HG02884 (cell line): ENCODE data around the gene MMADHC.

Experiments
- ATAC-seq: cut with Tn5 transposase; IDR thresholded peaks from one replicate; pipeline ENCODE4 v1.9.1; 2021; ENCODE audit warnings: mild to moderate bottlenecking, moderate library complexity; ENCODE audit not compliant: unreplicated experiment

Gene MMADHC

DNA sequence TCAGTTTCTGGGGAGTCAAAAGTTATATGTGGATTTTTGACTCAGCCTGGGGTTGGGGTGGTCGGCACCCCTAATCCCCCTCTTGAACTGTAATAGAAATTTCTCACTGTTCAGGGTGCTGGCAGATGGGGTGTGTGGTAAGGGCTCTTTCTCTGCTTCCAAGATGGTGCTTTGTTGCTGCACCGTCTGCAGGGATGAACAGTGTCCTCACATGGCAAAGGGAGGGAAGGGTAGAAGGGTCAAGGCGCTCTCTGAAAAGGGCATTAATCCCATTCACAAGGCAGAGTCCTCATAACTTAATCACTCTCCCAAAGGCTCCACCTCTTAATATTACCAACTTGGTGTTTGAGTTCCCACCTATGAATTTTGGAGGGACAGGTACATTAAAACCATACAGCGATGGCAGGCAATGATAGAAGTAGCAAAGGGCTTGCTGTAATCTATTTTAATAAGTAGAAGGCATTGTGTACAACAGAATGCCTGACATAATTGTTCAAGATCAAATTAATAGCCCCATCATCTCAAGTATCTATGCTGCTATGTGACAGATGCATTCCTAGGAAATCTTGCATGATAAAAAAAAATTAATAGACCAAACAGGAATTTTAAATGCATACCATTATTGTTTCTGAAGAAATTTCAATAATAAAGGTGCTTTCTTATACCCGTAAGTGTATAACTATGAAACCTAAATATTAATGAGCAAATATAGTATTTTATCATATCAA is 28.1 kb downstream of the MMADHC start:
- ATAC-seq = no peak

DNA sequence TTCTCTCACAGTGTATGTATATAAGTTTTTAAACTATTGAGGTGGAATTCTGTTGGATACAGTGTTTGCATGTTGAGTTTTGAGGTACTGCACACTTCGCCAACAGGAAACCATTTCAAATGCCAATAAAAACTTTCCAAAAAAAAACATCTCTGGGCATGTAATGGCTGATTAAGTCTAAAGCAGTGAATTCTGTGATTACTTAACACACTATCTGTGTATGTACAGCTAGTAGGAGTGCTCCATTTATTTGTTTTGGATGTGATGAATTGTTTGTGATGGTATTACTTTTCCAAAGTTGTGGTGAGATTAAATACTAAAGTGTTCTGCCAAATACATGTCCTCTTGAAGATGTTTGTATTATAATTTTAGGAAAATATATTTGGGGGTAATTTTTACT is 31.1 kb downstream of the MMADHC start:
- ATAC-seq = no peak

DNA sequence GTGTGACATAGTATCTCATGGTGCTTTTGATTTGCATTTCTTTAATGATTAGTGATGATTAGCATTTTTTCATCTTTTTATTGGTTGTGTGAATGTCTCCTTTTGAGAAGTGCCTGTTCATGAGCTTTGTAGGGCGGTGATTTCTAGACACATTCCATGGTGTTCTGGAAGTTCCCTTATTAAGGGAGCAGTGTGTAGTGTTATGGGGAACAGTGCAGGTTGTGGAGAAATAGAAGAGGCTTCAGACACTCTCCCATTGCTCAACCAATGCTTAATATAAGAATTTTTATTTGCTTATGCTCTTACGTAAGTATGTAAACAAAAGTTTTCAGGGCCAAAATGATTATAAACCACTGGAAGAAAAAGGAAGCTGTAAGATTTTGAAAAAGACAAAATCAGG is 34.7 kb downstream of the MMADHC start:
- ATAC-seq = no peak

DNA sequence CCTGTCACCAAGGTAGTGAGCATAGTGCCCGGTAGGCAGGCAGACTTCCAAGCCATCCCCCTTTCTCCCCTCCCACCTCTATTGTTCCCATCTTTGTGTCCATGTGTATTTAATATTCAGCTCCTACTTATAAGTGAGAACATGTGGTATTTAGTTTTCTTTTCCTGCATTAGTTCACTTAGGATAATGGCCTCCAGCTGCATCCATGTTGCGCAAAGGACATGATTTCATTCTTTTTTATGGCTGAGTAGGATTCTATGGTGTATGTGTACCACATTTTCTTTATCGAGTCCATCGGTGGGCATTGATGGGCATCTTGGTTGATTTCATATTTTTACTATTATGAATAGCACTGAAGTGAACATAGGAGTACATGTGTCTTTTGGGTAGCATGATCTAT is 35.3 kb downstream of the MMADHC start:
- no peak for ATAC-seq

DNA sequence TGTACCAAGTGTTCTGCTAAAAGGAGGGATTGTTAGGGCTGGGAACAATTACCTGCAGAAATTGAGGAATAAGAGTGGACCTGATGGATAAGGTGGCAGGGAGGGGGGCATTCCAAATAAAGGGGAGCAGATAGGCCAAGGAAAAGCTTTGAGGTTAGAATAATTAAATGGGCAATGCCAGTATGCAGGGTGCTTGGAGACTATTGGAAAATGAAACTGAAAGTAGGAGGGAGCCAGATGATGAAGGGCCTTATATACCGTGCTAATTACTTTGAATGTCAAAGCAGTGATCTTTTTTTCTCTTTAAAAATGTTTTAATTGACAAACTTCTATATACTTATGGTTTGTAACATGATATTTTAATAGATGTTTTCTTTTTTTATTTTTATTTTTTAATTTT is 42.9 kb downstream of the MMADHC start:
- ATAC-seq = no peak

DNA sequence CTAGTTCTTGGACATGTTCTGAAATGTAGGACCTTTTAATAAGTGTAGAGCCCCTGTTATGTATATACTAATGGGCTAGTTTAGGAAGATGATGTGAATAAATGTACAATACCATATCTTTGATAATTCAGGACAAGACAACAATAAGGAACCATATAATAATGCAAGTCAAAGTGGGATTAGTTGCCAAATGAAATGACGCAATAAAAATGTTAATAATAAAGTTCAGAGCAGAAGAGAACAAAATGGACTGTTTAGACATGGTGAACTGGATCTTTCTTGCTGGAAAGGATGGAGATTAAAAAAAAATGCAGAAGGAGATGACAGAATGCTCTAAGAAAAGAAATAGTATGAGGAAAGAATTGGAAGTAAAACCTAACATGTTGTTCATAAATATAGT is 43.7 kb downstream of the MMADHC start:
- no peak for ATAC-seq

DNA sequence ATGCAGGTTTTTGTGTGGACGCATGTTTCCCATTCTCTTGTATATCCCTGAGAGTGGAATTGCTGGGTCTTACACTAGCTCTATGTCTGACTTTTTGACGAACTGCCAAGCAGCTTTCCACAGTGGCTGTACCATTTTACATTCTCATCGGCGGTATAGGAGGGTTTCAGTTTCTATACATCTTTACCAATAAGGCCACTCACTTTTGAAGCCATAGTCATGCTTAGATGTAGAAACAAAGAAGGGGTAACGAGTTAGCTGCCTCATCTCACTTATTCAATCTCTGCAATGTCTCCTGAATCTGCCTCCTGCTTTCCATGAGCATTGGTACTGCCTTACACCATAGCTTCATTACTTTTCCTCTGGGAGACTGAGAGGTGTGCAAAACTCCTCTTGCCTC is 47.4 kb downstream of the MMADHC start:
- no peak for ATAC-seq

DNA sequence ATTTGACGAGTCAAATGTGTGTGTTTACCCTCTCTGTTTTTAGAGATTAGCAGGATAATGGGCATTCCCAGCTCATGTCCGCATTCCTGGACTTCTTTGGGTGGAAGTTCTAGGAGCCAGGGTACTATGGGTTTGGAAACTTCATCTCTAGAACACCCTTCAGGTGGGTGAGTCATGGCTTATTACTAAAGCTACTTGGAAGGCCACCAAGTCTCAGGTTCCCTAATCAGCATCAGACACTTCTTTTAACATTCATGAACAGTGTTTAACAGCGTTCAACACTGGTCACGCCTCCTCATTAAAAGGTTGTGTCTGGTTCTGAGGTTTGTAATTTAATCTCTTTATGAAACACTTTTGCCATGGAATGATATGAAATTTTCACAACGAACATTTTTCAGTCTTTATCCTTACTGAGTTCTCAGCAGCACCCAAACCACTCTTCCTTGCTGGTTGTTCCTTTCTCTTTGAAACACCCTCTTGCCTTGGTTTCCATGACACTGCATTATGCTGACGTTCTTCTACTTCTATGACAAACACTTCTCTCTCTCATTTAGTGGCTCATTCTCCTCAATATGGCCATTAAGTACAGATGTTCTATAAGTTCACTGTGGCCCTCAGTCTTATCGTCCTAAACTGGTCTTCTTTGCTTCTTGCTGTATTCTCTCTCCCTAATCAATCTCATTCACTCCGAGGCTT is 49.3 kb downstream of the MMADHC start:
- no peak for ATAC-seq

DNA sequence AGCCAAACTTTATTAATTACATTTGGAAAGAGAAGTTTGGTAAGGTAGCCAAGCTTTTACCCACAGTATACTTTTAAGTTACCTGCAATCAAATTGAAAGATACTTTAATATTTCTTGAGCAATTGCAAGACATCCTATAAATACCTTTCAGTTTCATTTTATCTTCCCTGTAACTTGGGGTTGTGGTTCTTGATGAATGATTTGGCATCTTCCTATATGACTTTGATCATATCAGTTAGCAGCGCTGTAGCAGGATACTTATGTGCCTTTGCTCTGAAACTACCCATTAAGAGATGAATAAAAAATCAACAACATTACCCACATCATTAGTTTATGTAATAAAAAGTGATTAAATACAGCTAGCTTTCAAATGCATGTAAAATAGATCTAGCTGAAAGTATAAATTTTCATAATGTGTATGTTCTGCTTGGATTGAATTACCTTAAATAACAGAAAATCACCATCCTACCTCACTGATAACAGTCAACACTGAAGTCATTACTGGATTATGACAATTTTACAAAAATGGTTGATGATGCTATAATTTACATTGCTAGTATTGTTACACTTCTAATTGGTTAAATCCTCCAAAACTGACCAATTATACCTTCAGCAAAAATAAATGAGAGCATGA is 50.4 kb downstream of the MMADHC start:
- no peak for ATAC-seq

DNA sequence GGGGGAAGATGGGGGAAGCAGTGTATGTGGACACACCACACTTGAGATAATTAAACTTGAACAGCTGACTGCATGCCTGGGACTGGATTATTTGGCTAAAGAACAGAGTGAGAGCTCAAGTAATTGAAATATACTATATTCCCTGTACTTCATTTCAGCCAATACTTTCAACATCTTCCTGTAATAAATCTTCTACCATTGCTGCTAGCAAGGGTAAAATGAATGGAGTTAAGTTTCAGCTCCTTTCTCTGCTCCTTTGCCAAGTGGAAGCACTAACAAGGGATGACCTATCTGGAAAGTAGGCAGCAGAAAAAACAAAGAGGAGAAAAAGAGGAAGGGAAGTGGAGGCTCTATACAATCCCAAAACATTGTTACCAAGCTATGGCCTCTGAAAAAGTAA is 50.9 kb downstream of the MMADHC start:
- ATAC-seq = no peak

DNA sequence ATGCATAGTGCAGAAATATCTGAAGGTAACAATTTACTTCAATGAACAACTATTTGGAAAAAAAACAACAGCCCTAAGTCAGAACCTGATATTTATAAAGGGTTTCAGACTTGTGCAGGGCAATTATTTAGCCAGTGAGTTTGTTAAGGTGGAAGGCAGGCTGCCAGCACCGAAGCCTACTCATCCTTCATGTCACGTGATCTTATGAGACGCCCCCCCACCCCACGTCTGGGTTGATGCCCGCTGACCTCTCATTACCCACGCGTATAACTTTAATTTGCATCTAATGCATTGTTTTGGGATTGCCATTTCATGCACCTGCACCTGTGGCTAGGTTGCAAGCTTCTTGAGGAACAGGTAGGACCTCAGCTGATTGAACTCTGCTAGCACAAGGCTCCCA is 52.9 kb downstream of the MMADHC start:
- no peak for ATAC-seq

DNA sequence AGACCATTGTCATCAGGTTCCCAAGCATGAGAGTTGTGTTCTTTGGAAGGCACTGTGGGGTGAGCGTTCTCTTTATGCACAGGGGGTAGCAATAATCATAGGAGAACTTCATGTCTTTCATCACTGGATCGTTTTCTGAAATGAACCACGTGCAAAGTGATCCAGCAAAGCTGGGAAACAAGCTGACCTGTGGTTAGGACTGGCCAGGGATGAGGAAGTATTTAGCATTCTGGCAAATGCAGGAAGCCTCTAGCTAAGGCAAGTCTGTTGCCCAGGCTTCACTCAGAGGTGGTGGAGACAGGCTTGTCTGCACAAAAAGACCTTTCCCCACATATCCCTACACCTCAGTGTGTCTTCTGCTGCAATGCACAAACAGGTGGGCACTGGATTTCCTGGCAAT is 58.6 kb downstream of the MMADHC start:
- ATAC-seq = no peak

DNA sequence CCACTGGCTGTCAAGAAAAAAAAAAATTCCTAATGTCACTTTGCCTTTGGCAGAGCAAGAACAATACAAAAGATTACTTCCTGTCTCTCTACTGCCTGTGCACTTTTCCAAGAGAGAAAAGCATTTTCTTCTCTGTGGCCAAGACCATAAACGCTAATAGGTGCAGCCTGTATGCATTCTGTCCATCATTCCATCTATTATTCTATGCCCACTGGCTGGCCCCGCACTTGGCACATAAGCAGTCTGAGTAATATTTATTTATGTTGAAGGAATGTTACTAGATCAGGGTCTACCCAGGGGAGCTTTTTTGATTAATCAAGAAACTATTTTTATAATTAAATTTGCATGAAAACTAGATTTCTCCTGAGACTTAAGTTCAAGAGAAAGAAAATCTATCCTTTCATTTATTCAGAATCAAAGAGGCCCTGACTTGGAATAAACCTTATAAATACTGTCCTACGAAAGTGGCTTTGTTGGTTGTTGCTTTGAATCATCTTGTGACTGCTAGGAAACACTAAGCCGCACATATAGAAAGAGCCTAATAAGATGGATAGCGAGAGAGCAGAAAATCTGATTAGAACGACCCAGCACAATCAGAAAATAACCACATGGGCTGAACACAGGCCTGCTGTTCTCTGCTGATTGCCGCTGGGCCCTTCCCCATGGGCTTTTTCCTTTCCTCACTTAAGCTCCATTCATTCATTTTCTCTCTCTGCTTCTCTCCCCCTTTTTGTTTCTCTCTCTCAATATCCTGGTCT is 59.4 kb downstream of the MMADHC start:
- no peak for ATAC-seq

DNA sequence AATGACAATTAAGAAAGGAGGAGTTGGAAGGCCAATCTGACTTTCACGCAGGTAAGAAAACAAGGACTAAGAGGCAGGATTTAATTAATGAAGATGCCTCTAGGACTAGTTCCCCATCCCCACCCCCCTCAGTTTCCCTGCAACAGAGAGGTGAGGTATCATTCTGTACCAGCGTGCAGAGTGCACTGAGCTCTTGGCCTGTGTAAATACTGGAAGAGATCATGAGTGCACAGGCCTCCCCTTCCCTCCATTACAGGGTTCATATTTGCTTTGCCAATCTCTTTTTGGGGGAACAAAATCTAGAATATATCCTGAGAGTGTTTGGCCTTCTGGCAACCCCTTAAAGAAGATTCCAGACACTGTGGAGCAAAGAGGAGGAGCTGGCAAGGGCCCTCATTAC is 60.9 kb downstream of the MMADHC start:
- ATAC-seq = no peak

DNA sequence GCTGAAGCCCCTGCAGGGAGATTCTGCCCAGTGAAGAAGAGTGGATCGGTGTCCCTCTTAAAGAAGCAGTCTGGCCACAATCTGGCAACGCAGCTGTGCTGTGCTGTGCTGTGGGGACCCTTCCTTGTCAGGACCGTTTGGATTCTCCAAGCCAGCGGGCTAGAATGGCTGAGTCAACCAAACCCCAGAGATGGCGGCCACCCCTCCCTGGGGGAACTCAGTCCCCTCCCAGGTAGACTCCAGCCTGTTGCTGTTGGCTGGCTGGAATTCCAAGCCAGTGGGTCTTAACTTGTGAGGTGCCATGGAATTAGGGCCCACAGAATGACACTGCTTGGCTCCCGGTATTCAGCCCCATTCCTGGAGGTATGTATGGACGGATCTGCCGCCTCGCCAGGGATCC is 62.3 kb downstream of the MMADHC start:
- no peak for ATAC-seq
